WTC11 (cell line): ENCODE results near the gene DOCK8. TPM values are rescaled to one million over a fixed set of nuclear protein-coding genes. Genes with fewer than 3 reads are reported as not detected.

Experiments used
- ATAC-seq: fragments of 200-7000 bp; cut with Tn5 transposase; 2 replicates; pipeline ENCODE4 v1.10.0; 2021; ENCODE audit warnings: mild to moderate bottlenecking, moderate library complexity
- CTCF ChIA-PET: fragments of 300-600 bp; sonication (Branson Sonifier 250); formaldehyde crosslinking; loops from one replicate; lab custom pipeline; 2021; ENCODE audit warnings: antibody characterized with exemption; lab: Charles Lee
- POLR2A ChIA-PET: fragments of 350-600 bp; sonication (Branson Sonifier 250); formaldehyde crosslinking; loops from one replicate; lab custom pipeline; 2021; ENCODE audit warnings: antibody characterized with exemption; lab: Charles Lee
- DNase-seq: peaks from one replicate; pipeline ENCODE4 v3.0.0; 2021; ENCODE audit warnings: low spot score
- H3K27ac Mint-ChIP-seq: 2 replicates; pipeline ENCODE4 v1.8.0; 2021; ENCODE audit warnings: mixed read lengths
- H3K27me3 Mint-ChIP-seq: 2 replicates; pipeline ENCODE4 v1.8.0; 2021; ENCODE audit warnings: low read depth, mild to moderate bottlenecking, moderate library complexity, mixed read lengths
- H3K36me3 Mint-ChIP-seq: 2 replicates; pipeline ENCODE4 v1.8.0; 2021; ENCODE audit warnings: mixed read lengths
- H3K4me1 Mint-ChIP-seq: 2 replicates; pipeline ENCODE4 v1.8.0; 2022; ENCODE audit warnings: mixed read lengths
- H3K4me3 Mint-ChIP-seq: 2 replicates; pipeline ENCODE4 v1.8.0; 2021; ENCODE audit warnings: mild to moderate bottlenecking, moderate library complexity, mixed read lengths
- H3K9me3 Mint-ChIP-seq: 2 replicates; pipeline ENCODE4 v1.8.0; 2021; ENCODE audit warnings: mixed read lengths
- AR ChIP-seq: fragments of 250-450 bp; sonication (Bioruptor Pico); IDR thresholded peaks from 2 replicates; pipeline ENCODE4 v1.9.0; 2021; ENCODE audit warnings: mild to moderate bottlenecking
- CREM ChIP-seq: sonication (generic); formaldehyde crosslinking; IDR thresholded peaks from 2 replicates; pipeline ENCODE4 v1.8.1; 2022; ENCODE audit warnings: mild to moderate bottlenecking, missing genetic modification reagents, moderate library complexity
- ELF4 ChIP-seq: sonication (generic); formaldehyde crosslinking; IDR thresholded peaks from 2 replicates; pipeline ENCODE4 v1.8.1; 2022; ENCODE audit warnings: low read depth, mild to moderate bottlenecking, moderate library complexity, missing genetic modification reagents
- EMX1 ChIP-seq: fragments of 250-450 bp; sonication (Bioruptor Pico); IDR thresholded peaks from 2 replicates; pipeline ENCODE4 v1.8.0; 2021; ENCODE audit warnings: mild to moderate bottlenecking
- KAT7 ChIP-seq: sonication (generic); formaldehyde crosslinking; IDR thresholded peaks from 2 replicates; pipeline ENCODE4 v1.8.1; 2023; ENCODE audit warnings: missing genetic modification reagents, mild to moderate bottlenecking, borderline replicate concordance
- MLX ChIP-seq: sonication (generic); formaldehyde crosslinking; IDR thresholded peaks from 2 replicates; pipeline ENCODE4 v1.8.1; 2023; ENCODE audit warnings: mild to moderate bottlenecking, missing genetic modification reagents, moderate library complexity
- NFATC4 ChIP-seq: fragments of 250-450 bp; sonication (Bioruptor Pico); IDR thresholded peaks from 2 replicates; pipeline ENCODE4 v1.9.0; 2021; ENCODE audit warnings: mild to moderate bottlenecking
- NR3C1 ChIP-seq: sonication (generic); formaldehyde crosslinking; conservative IDR thresholded peaks from 2 replicates; pipeline ENCODE4 v1.8.1; 2023; ENCODE audit warnings: low read depth, mild to moderate bottlenecking, missing genetic modification reagents
- OVOL2 ChIP-seq: fragments of 250-450 bp; sonication (Bioruptor Pico); IDR thresholded peaks from 2 replicates; pipeline ENCODE4 v1.9.0; 2021; ENCODE audit warnings: mild to moderate bottlenecking, borderline replicate concordance
- RORB ChIP-seq: fragments of 250-450 bp; sonication (Bioruptor Pico); IDR thresholded peaks from 2 replicates; pipeline ENCODE4 v1.9.0; 2021; ENCODE audit warnings: mild to moderate bottlenecking
- SMAD4 ChIP-seq: sonication (generic); formaldehyde crosslinking; IDR thresholded peaks from 2 replicates; pipeline ENCODE4 v1.8.0; 2022; ENCODE audit warnings: mild to moderate bottlenecking, missing genetic modification reagents
- TCF7 ChIP-seq: sonication (generic); formaldehyde crosslinking; IDR thresholded peaks from 2 replicates; pipeline ENCODE4 v1.8.0; 2022; ENCODE audit warnings: mild to moderate bottlenecking, low read depth, missing genetic modification reagents, moderate library complexity
- TEAD4 ChIP-seq: sonication (generic); formaldehyde crosslinking; IDR thresholded peaks from 2 replicates; pipeline ENCODE4 v1.8.0; 2022; ENCODE audit warnings: mild to moderate bottlenecking, missing genetic modification reagents
- TP53 ChIP-seq: sonication (generic); formaldehyde crosslinking; IDR thresholded peaks from 2 replicates; pipeline ENCODE4 v1.8.1; 2023; ENCODE audit warnings: mild to moderate bottlenecking, missing genetic modification reagents
- USF1 ChIP-seq: sonication (generic); formaldehyde crosslinking; IDR thresholded peaks from 2 replicates; pipeline ENCODE4 v1.8.0; 2022; ENCODE audit warnings: mild to moderate bottlenecking, missing genetic modification reagents
- USF2 ChIP-seq: sonication (generic); formaldehyde crosslinking; IDR thresholded peaks from 2 replicates; pipeline ENCODE4 v1.8.1; 2023; ENCODE audit warnings: mild to moderate bottlenecking, missing genetic modification reagents, moderate library complexity
- ZNF121 ChIP-seq: sonication (generic); formaldehyde crosslinking; IDR thresholded peaks from 2 replicates; pipeline ENCODE4 v1.8.0; 2023; ENCODE audit warnings: missing genetic modification reagents
- ZNF396 ChIP-seq: fragments of 250-450 bp; sonication (Bioruptor Pico); IDR thresholded peaks from 2 replicates; pipeline ENCODE4 v1.8.0; 2021; ENCODE audit warnings: mild to moderate bottlenecking, moderate library complexity, borderline replicate concordance
- ZNF423 ChIP-seq: fragments of 250-450 bp; sonication (Bioruptor Pico); IDR thresholded peaks from 2 replicates; pipeline ENCODE4 v2.1.2; 2022; ENCODE audit warnings: mild to moderate bottlenecking, moderate library complexity
- ZNF425 ChIP-seq: fragments of 250-450 bp; sonication (Bioruptor Pico); conservative IDR thresholded peaks from 2 replicates; pipeline ENCODE4 v1.9.0; 2021; ENCODE audit warnings: mild to moderate bottlenecking
- ZNF512 ChIP-seq: sonication (generic); formaldehyde crosslinking; IDR thresholded peaks from 2 replicates; pipeline ENCODE4 v1.8.1; 2022; ENCODE audit warnings: missing genetic modification reagents, borderline replicate concordance
- ZSCAN18 ChIP-seq: fragments of 250-450 bp; sonication (Bioruptor Pico); IDR thresholded peaks from 2 replicates; pipeline ENCODE4 v2.1.2; 2022; ENCODE audit warnings: mild to moderate bottlenecking, moderate library complexity
- total RNA-seq: library from RNA; stranded (reverse); gene quantifications from 3 replicates; pipeline ENCODE4 v1.2.3, GENCODE V29; 2021

DOCK8 gene
- total RNA-seq, 1 experiment from 2014 or later: 3.2 TPM

- no peak for TF ChIP-seq SMAD4 (CRISPR knock-in tag)
- no peak for TF ChIP-seq TP53 (CRISPR knock-in tag)
- no peak for TF ChIP-seq ZNF423 (CRISPR knock-in tag)
- no peak for TF ChIP-seq ZNF121 (CRISPR knock-in tag)
- TF ChIP-seq MLX (CRISPR knock-in tag): no peak
- no peak for TF ChIP-seq OVOL2 (CRISPR knock-in tag)
Observed at GRCh38 chr9:278651-279050, 64.0 kb downstream of the DOCK8 start (continued).

GRCh38 chr9:279674-280073 lies 65.0 kb downstream of the DOCK8 start:
- H3K27me3 Mint-ChIP-seq: no peaks in the 10 kb centered on the region
- no peak overlapping the region for H3K4me3 Mint-ChIP-seq
- no peak overlapping the region for H3K27ac Mint-ChIP-seq
- TF ChIP-seq NFATC4 (CRISPR knock-in tag): no peak
- no peak for TF ChIP-seq OVOL2 (CRISPR knock-in tag)
- TF ChIP-seq TCF7 (CRISPR knock-in tag): no peak
- no peak for TF ChIP-seq RORB
- no peak for TF ChIP-seq ELF4
- no peak for TF ChIP-seq KAT7 (CRISPR knock-in tag)
- TF ChIP-seq AR: no peak
- TF ChIP-seq NR3C1 (CRISPR knock-in tag): no peak
- no peak for TF ChIP-seq ZNF423 (CRISPR knock-in tag)
- no peak for TF ChIP-seq USF1 (CRISPR knock-in tag)
- no peak for TF ChIP-seq ZSCAN18 (CRISPR knock-in tag)
- TF ChIP-seq CREM (CRISPR knock-in tag): no peak
- TF ChIP-seq USF2 (CRISPR knock-in tag): no peak
- TF ChIP-seq TEAD4 (CRISPR knock-in tag): no peak
- TF ChIP-seq EMX1 (CRISPR knock-in tag): no peak
- TF ChIP-seq ZNF512: no peak
- TF ChIP-seq ZNF396: no peak
- TF ChIP-seq ZNF425 (CRISPR knock-in tag): no peak
- DNase-seq (no peak), ATAC-seq (no peak)
- H3K36me3 Mint-ChIP-seq: no peaks in the 10 kb centered on the region
- H3K4me1 Mint-ChIP-seq: no peaks in the 10 kb centered on the region
- H3K9me3 Mint-ChIP-seq: no peaks in the 10 kb centered on the region
- CTCF ChIA-PET: no interaction called here
- POLR2A ChIA-PET: no interaction called here
